GM12878 (cell line): Measurements from ENCODE around the gene FHIP2A. TPM values are rescaled to one million over a fixed set of nuclear protein-coding genes. Genes with fewer than 3 reads are reported as not detected.

Experiments used
- ATAC-seq: fragments of 200-7000 bp; cut with Tn5 transposase; 3 replicates; pipeline ENCODE4 v1.9.1; 2020; ENCODE audit warnings: mild to moderate bottlenecking, moderate library complexity
- BruUV-seq: library from RNA; stranded (reverse); fragments of 400-500 nt; replicated peaks from 2 replicates; lab custom pipeline; 2021; lab: Mats Ljungman, UMichigan
- CTCF ChIA-PET: fragments of 300-600 bp; sonication (Branson Sonifier 250); formaldehyde crosslinking; extraction: SDS; loops from one replicate; lab custom pipeline; 2021; ENCODE audit warnings: inconsistent platforms; lab: Yijun Ruan, JAX
- POLR2A ChIA-PET: fragments of 350-600 bp; formaldehyde crosslinking; extraction: SDS; loops from one replicate; lab custom pipeline; 2021; ENCODE audit warnings: inconsistent platforms; lab: Charles Lee
- RAD21 ChIA-PET: fragments of 300-600 bp; sonication (Branson Sonifier 250); formaldehyde crosslinking; loops from one replicate; lab custom pipeline; 2023; ENCODE audit warnings: antibody characterized with exemption; ENCODE audit not compliant: unreplicated experiment; lab: Charles Lee
- SMC1A ChIA-PET: fragments of 300-600 bp; sonication (Branson Sonifier 250); formaldehyde crosslinking; loops from one replicate; lab custom pipeline; 2023; ENCODE audit not compliant: unreplicated experiment, uncharacterized antibody; lab: Charles Lee
- DNase-seq: peaks from one replicate; pipeline ENCODE4 v3.0.0-alpha.2; 2011; ENCODE audit warnings: low read depth, low spot score
- FAIRE-seq: peaks from 3 replicates; lab custom pipeline; 2011; peaks lifted over from hg19 to GRCh38; lab: Jason Lieb, UNC
- H2AFZ ChIP-seq: 2 replicates; pipeline ENCODE4 v1.6.0; 2011; ENCODE audit warnings: low read depth, low read length, control low read depth; ENCODE audit not compliant: control insufficient read depth
- H3K27ac ChIP-seq: 2 replicates; pipeline ENCODE4 v1.5.1; 2011; ENCODE audit warnings: control low read depth; ENCODE audit not compliant: control insufficient read depth, insufficient read depth
- H3K27me3 ChIP-seq, 2 experiments: replicated peaks in 1 of 2; 2 replicates each; pipeline versions ENCODE4 v1.6.0 to v1.6.1; 2011; ENCODE audit warnings: low read length in 1 of 2; ENCODE audit not compliant: control insufficient read depth in 2 of 2, insufficient read depth in 2 of 2
- H3K36me3 ChIP-seq, 2 experiments: 2 replicates each; pipeline ENCODE4 v1.5.1; 2011; ENCODE audit warnings: low read length in 1 of 2; ENCODE audit not compliant: control insufficient read depth in 2 of 2, insufficient read depth in 2 of 2
- H3K4me1 ChIP-seq: 2 replicates; pipeline ENCODE4 v1.6.1; 2011; ENCODE audit warnings: mild to moderate bottlenecking, low read length, moderate library complexity, mixed read lengths; ENCODE audit not compliant: control insufficient read depth, insufficient read depth
- H3K4me2 ChIP-seq: 2 replicates; pipeline ENCODE4 v1.6.0; 2011; ENCODE audit warnings: control low read depth; ENCODE audit not compliant: control insufficient read depth, insufficient read depth
- H3K4me3 ChIP-seq: fragments of 200-600 bp; sonication (generic); 2 replicates; pipeline ENCODE4 v1.5.1; 2016
- H3K79me2 ChIP-seq: 2 replicates; pipeline ENCODE4 v1.6.0; 2011; ENCODE audit warnings: low read length; ENCODE audit not compliant: control insufficient read depth, insufficient read depth
- H3K9ac ChIP-seq: 2 replicates; pipeline ENCODE4 v1.8.0; 2011; ENCODE audit warnings: low read length, control low read depth, mixed read lengths; ENCODE audit not compliant: control insufficient read depth, insufficient read depth
- H3K9me3 ChIP-seq: replicated peaks from 3 replicates; pipeline ENCODE4 v1.5.1; 2011; ENCODE audit warnings: mild to moderate bottlenecking, low read length; ENCODE audit not compliant: control insufficient read depth, insufficient read depth
- H4K20me1 ChIP-seq: 2 replicates; pipeline ENCODE4 v1.6.0; 2011; ENCODE audit not compliant: control insufficient read depth, insufficient read depth
- IKZF2 ChIP-seq, 2 experiments: fragments of 450-650 bp; IDR thresholded peaks; 2 replicates each; pipeline ENCODE4 v1.6.1; 2017; ENCODE audit warnings: mild to moderate bottlenecking in 2 of 2, moderate library complexity in 2 of 2
- IRF4 ChIP-seq: IDR thresholded peaks from 2 replicates; pipeline ENCODE4 v1.6.1; 2011; ENCODE audit warnings: low read depth, low read length
- KAT2A ChIP-seq: conservative IDR thresholded peaks from 2 replicates; pipeline ENCODE4 v1.6.1; 2011; ENCODE audit warnings: low read depth, low read length; ENCODE audit not compliant: control insufficient read depth
- MAX ChIP-seq: IDR thresholded peaks from 2 replicates; pipeline ENCODE4 v1.6.1; 2012; ENCODE audit warnings: low read depth, low read length, improper control_type of control experiment
- MEF2A ChIP-seq: IDR thresholded peaks from 2 replicates; pipeline ENCODE4 v1.6.1; 2011; ENCODE audit warnings: low read depth, mild to moderate bottlenecking, low read length, moderate library complexity; ENCODE audit not compliant: insufficient read depth
- MTA3 ChIP-seq: IDR thresholded peaks from 2 replicates; pipeline ENCODE4 v1.6.1; 2012; ENCODE audit warnings: low read length, inconsistent platforms, borderline replicate concordance
- NR2C2 ChIP-seq: IDR thresholded peaks from 2 replicates; pipeline ENCODE4 v1.6.1; 2011; ENCODE audit warnings: borderline replicate concordance, low read depth; ENCODE audit not compliant: control insufficient read depth, insufficient read length
- RB1 ChIP-seq: fragments of 450-650 bp; formaldehyde crosslinking; IDR thresholded peaks from 2 replicates; pipeline ENCODE4 v1.6.1; 2017; ENCODE audit warnings: mild to moderate bottlenecking, borderline replicate concordance
- RUNX3 ChIP-seq: IDR thresholded peaks from 2 replicates; pipeline ENCODE4 v1.6.1; 2012; ENCODE audit warnings: low read length, inconsistent platforms
- SIX5 ChIP-seq: IDR thresholded peaks from 2 replicates; pipeline ENCODE4 v1.6.1; 2011; ENCODE audit warnings: mild to moderate bottlenecking, low read depth, low read length, moderate library complexity; ENCODE audit not compliant: severe bottlenecking
- ZBTB4 ChIP-seq: fragments of 450-650 bp; formaldehyde crosslinking; IDR thresholded peaks from 2 replicates; pipeline ENCODE4 v1.4.0; 2022; ENCODE audit warnings: mild to moderate bottlenecking, moderate library complexity
- ZNF384 ChIP-seq: IDR thresholded peaks from 2 replicates; pipeline ENCODE4 v1.6.1; 2012; ENCODE audit warnings: low read depth, mild to moderate bottlenecking, low read length, improper control_type of control experiment, borderline replicate concordance
- WGBS: methylation state at CpG from one replicate; pipeline ENCODE4 v1.1.6; 2016; ENCODE audit warnings: low lambda C conversion rate; ENCODE audit not compliant: insufficient replicate concordance, insufficient coverage; ENCODE audit errors: missing lambda C conversion rate; 5-methylcytosine and 5-hydroxymethylcytosine counted together
- in situ Hi-C: fragments of 300-500 bp; cut with MboI; formaldehyde crosslinking; loops from 9 replicates; pipeline ENCODE4 v1.14.3; 2018; ENCODE audit warnings: mixed read lengths
- intact Hi-C: fragments of 100-400 bp; cut with micrococcal nuclease; formaldehyde crosslinking; loops from one replicate; pipeline ENCODE4 v1.14.2; 2022; ENCODE audit not compliant: unreplicated experiment
- polyA plus RNA-seq, 11 experiments: library from polyadenylated mRNA; depleted of rRNA in 4 of 11; unstranded in 6 of 11; stranded (reverse) in 5 of 11; fragments of >200 nt; fragmentation: Nextera tagmentation in 4 of 11; fragmentation: Illumina TruSeq in 1 of 11; extraction: Ambion mirVana in 4 of 11; extraction: Trizol in 1 of 11; gene quantifications; 1 replicate in 1 of 11; 2 replicates in 10 of 11; pipeline versions ENCODE4 v1.2.1 to v1.2.3, GENCODE V29; 2011 to 2016; ENCODE audit warnings: inconsistent platforms in 2 of 11, missing spikeins in 2 of 11, low read depth in 1 of 11
- total RNA-seq, 4 experiments: library from RNA; depleted of rRNA in 3 of 4; stranded (reverse); fragments of >200 nt in 3 of 4; fragmentation: Illumina TruSeq in 1 of 4; extraction: Trizol in 1 of 4; gene quantifications; 2 replicates each; pipeline versions ENCODE4 v1.2.1 to v1.2.3, GENCODE V29; 2013 to 2021

FHIP2A gene
- total and polyA plus RNA-seq, 10 of the 15 experiments (the other 5 are each of a cell fraction or from before 2014, with no cell fraction given) = 6.8 to 30.4 (median 17.0) TPM

- H3K4me2 ChIP-seq = no peak overlapping the region
- DNase-seq (no peak), ATAC-seq (no peak), FAIRE-seq (no peak)
- BruUV-seq = no TSS peak
- no peaks in the 10 kb centered on the region for H3K9me3 ChIP-seq
- RAD21 ChIA-PET = interaction anchor here (1.1 kb wide), 1 partner anchor 12 kb away, joined by 4 read pairs; no protein-coding TSS in a partner anchor
- H3K27me3 ChIP-seq = no peaks in the 10 kb centered on the region
- SMC1A ChIA-PET = interaction anchor here (1.0 kb wide), 1 partner anchor 14 kb away, joined by 3 read pairs; no protein-coding TSS in a partner anchor
- intact Hi-C loops (no loop called here), in situ Hi-C loops (no loop called here)
- H4K20me1 ChIP-seq = no peaks in the 10 kb centered on the region
- 0 out of 4 replicates have a peak, but pooled peaks cover 0 to 5% of the 10 kb centered on the region in 2 experiments for H3K36me3 ChIP-seq
- no peaks in the 10 kb centered on the region for H3K4me1 ChIP-seq
- CTCF ChIA-PET = interaction anchor here (4.0 kb wide), 1 partner anchor 12 kb away, joined by 31 read pairs; no protein-coding TSS in a partner anchor
- 91% methylated on average over 2 of the region's 2 CpGs for WGBS
- no peak overlapping the region for H3K4me3 ChIP-seq
- no peaks in the 10 kb centered on the region for H3K79me2 ChIP-seq
- no peak for TF ChIP-seq MAX
- TF ChIP-seq IRF4 = no peak
- no peak overlapping the region for H3K9ac ChIP-seq
- POLR2A ChIA-PET = no interaction called here
- no peak overlapping the region for H2AFZ ChIP-seq
- H3K27ac ChIP-seq = no peak overlapping the region
Measured at GRCh38 chr10:114867365-114867764, 45.8 kb downstream of the FHIP2A start.

- no TSS peak for BruUV-seq
- TF ChIP-seq NR2C2 = no peak
- no peak for TF ChIP-seq RB1
- TF ChIP-seq RUNX3 = no peak
- TF ChIP-seq MEF2A = no peak
- no peak for TF ChIP-seq ZNF384
- TF ChIP-seq ZBTB4 (CRISPR knock-in tag) = no peak
- TF ChIP-seq KAT2A = no peak
- TF ChIP-seq MTA3 = no peak
- TF ChIP-seq SIX5 = no peak
- TF ChIP-seq IKZF2 (IDR thresholded peaks at IDR 0.05) = no peak
Measured at GRCh38 chr10:114868870-114869519, 47.4 kb downstream of the FHIP2A start.

More at GRCh38 chr10:114868870-114869519, 47.4 kb downstream of the FHIP2A start:
- SMC1A ChIA-PET = interaction anchor here (1.0 to 1.4 kb wide), 5 partner anchors 10 to 564 kb away, joined by 3 to 4 read pairs (median 4); no protein-coding TSS in a partner anchor
- Histone ChIP-seq H3K27me3 (no peaks in the 10 kb centered on the region), H3K79me2 (no peaks in the 10 kb centered on the region), H3K4me1 (no peaks in the 10 kb centered on the region), H4K20me1 (no peaks in the 10 kb centered on the region), H3K4me2 (no peak overlapping the region), H3K9ac (no peak overlapping the region), H3K9me3 (no peaks in the 10 kb centered on the region), H3K4me3 (no peak overlapping the region), H2AFZ (no peak overlapping the region), H3K27ac (no peak overlapping the region), H3K36me3 (no peaks in the 10 kb centered on the region)
- DNase-seq (no peak), FAIRE-seq (no peak), ATAC-seq (no peak)
- intact Hi-C loops (no loop called here), in situ Hi-C loops (no loop called here)
- WGBS = 38% methylated on average over 1 of the region's 1 CpG
- RAD21 ChIA-PET = no interaction called here
- CTCF ChIA-PET = interaction anchor here (0.6 to 4.0 kb wide), 2 partner anchors 10 to 1071 kb away, joined by 3 to 31 read pairs; no protein-coding TSS in a partner anchor
- POLR2A ChIA-PET = no interaction called here
